Epithelial cell of esophagus (primary cell): Measurements from ENCODE around the gene FBLN7.

ENCODE experiments used
- DNase-seq: peaks from one replicate; pipeline ENCODE4 v3.0.0; 2010; ENCODE audit warnings: low read depth
- H3K4me3 ChIP-seq: 2 replicates; pipeline ENCODE4 v1.5.1; 2011; ENCODE audit warnings: mild to moderate bottlenecking, low read length, control low read depth
- CTCF ChIP-seq: IDR thresholded peaks from 2 replicates; pipeline ENCODE4 v1.5.1; 2011; ENCODE audit warnings: low read depth, mild to moderate bottlenecking, low read length, control low read depth, inconsistent platforms; ENCODE audit not compliant: insufficient read depth; ENCODE audit errors: missing control alignments

The FBLN7 gene

GRCh38 chr2:112152476-112153178, 14.4 kb downstream of the FBLN7 start:
- no peak for TF ChIP-seq CTCF
- H3K4me3 ChIP-seq, result no peak overlapping the region
- DNase-seq, result no peak

- no peak for TF ChIP-seq CTCF
- H3K4me3 ChIP-seq, result no peak overlapping the region
- DNase-seq, result no peak
Observed at GRCh38 chr2:112153179-112153490, 14.9 kb downstream of the FBLN7 start.

GRCh38 chr2:112153501-112153900, 15.3 kb downstream of the FBLN7 start:
- TF ChIP-seq CTCF, result no peak
- DNase-seq, result no peak
- no peak overlapping the region for H3K4me3 ChIP-seq

GRCh38 chr2:112154246-112155117, 16.3 kb downstream of the FBLN7 start:
- TF ChIP-seq CTCF, result no peak
- H3K4me3 ChIP-seq, result no peak overlapping the region
- no peak for DNase-seq

GRCh38 chr2:112155331-112156151, 17.4 kb downstream of the FBLN7 start:
- no peak overlapping the region for H3K4me3 ChIP-seq
- DNase-seq, result no peak
- TF ChIP-seq CTCF, result no peak

- no peak for TF ChIP-seq CTCF
- no peak overlapping the region for H3K4me3 ChIP-seq
- peak; percentile 62 for DNase-seq
Observed at GRCh38 chr2:112156152-112156986, 18.2 kb downstream of the FBLN7 start.
